ENCODE measurements around the gene MYO16.

GRCh38 chr13:108955741-108956140 is 326.3 kb downstream of the MYO16 start:
- no peak for TF ChIP-seq CTCF (conservative IDR thresholded peaks at IDR 0.05 in 1 of 2, IDR thresholded peaks at IDR 0.05 in 1 of 2; ENCODE audit: low read depth in 1 of 2, low read length in 2 of 2)
- TF ChIP-seq EZH2 (IDR thresholded peaks at IDR 0.05; ENCODE audit: low read length, missing control alignments): no peak
